ENCODE data around the gene MRI1.

DNA sequence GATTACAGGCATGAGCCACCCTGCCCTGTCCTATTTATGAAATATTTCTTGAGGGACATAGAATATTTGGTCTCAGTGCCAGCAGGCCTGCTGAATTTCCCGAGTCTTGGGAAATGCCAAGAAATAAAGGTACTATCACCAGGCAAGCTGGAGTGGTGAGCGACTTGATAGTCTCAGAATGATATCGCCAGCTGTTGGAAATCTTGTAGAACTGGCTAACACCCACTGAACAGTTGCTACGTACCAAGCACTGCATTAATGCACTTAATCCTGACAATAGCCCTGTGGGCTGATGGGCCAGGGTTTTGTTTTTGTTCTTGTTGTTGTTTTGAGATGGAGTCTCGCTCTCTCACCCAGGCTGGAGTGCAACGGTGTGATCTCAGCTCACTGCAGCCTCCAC lies 42.2 kb upstream of the MRI1 start:
- TF ChIP-seq, protein P1, sequence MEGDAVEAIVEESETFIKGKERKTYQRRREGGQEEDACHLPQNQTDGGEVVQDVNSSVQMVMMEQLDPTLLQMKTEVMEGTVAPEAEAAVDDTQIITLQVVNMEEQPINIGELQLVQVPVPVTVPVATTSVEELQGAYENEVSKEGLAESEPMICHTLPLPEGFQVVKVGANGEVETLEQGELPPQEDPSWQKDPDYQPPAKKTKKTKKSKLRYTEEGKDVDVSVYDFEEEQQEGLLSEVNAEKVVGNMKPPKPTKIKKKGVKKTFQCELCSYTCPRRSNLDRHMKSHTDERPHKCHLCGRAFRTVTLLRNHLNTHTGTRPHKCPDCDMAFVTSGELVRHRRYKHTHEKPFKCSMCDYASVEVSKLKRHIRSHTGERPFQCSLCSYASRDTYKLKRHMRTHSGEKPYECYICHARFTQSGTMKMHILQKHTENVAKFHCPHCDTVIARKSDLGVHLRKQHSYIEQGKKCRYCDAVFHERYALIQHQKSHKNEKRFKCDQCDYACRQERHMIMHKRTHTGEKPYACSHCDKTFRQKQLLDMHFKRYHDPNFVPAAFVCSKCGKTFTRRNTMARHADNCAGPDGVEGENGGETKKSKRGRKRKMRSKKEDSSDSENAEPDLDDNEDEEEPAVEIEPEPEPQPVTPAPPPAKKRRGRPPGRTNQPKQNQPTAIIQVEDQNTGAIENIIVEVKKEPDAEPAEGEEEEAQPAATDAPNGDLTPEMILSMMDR (IDR thresholded peaks at IDR 0.05 in 2 of 3, conservative IDR thresholded peaks at IDR 0.05 in 1 of 3; ENCODE audit: borderline replicate concordance in 1 of 3, insufficient read depth in 1 of 3, low read depth in 2 of 3, low read length in 2 of 3): no peak
- TF ChIP-seq TCF7L2 (IDR thresholded peaks at IDR 0.05; ENCODE audit: borderline replicate concordance, extremely low read depth, insufficient read depth, insufficient read length) (no peak), RAD21 (IDR thresholded peaks at IDR 0.05; ENCODE audit: low read depth) (no peak), POLR2A (IDR thresholded peaks at IDR 0.05; ENCODE audit: borderline replicate concordance, extremely low read depth, insufficient read depth, insufficient read length) (no peak), ZFX (IDR thresholded peaks at IDR 0.05) (no peak), ELF1 (IDR thresholded peaks at IDR 0.05; ENCODE audit: borderline replicate concordance, low read depth) (no peak)
- TF ChIP-seq, protein P2, sequence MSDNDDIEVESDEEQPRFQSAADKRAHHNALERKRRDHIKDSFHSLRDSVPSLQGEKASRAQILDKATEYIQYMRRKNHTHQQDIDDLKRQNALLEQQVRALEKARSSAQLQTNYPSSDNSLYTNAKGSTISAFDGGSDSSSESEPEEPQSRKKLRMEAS (IDR thresholded peaks at IDR 0.05): no peak
- TF ChIP-seq, protein P3, sequence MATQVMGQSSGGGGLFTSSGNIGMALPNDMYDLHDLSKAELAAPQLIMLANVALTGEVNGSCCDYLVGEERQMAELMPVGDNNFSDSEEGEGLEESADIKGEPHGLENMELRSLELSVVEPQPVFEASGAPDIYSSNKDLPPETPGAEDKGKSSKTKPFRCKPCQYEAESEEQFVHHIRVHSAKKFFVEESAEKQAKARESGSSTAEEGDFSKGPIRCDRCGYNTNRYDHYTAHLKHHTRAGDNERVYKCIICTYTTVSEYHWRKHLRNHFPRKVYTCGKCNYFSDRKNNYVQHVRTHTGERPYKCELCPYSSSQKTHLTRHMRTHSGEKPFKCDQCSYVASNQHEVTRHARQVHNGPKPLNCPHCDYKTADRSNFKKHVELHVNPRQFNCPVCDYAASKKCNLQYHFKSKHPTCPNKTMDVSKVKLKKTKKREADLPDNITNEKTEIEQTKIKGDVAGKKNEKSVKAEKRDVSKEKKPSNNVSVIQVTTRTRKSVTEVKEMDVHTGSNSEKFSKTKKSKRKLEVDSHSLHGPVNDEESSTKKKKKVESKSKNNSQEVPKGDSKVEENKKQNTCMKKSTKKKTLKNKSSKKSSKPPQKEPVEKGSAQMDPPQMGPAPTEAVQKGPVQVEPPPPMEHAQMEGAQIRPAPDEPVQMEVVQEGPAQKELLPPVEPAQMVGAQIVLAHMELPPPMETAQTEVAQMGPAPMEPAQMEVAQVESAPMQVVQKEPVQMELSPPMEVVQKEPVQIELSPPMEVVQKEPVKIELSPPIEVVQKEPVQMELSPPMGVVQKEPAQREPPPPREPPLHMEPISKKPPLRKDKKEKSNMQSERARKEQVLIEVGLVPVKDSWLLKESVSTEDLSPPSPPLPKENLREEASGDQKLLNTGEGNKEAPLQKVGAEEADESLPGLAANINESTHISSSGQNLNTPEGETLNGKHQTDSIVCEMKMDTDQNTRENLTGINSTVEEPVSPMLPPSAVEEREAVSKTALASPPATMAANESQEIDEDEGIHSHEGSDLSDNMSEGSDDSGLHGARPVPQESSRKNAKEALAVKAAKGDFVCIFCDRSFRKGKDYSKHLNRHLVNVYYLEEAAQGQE (IDR thresholded peaks at IDR 0.05; ENCODE audit: low read depth): no peak
